Activated CD8-positive, alpha-beta memory T cell treated with anti-CD3 and anti-CD28 coated beads for 4 hours (primary cell): ENCODE results near the gene RALGPS2.

Experiments used
- DNase-seq, 2 donors: peaks; one replicate each; pipeline ENCODE4 v3.0.0-alpha.2; 2020; ENCODE audit warnings: low read depth in 2 of 2

The RALGPS2 gene

GRCh38 chr1:178962853-178963711 is 238.0 kb downstream of the RALGPS2 start:
- DNase-seq = no peak

GRCh38 chr1:178964469-178965330 is 239.7 kb downstream of the RALGPS2 start:
- no peak for DNase-seq

GRCh38 chr1:178966312-178966711 is 241.3 kb downstream of the RALGPS2 start:
- DNase-seq = no peak

GRCh38 chr1:178969226-178969987 is 244.4 kb downstream of the RALGPS2 start:
- DNase-seq = no peak

- no peak for DNase-seq
Measured at GRCh38 chr1:178970184-178970583, 245.1 kb downstream of the RALGPS2 start.
